T-helper 22 cell (primary cell): ENCODE measurements around the gene COL1A1.
A peak's percentile ranks its signal among the peaks of the same experiment; 100 is the strongest.

Source experiments
- DNase-seq: peaks from one replicate; pipeline ENCODE4 v3.0.0-alpha.2; 2020; ENCODE audit warnings: low read depth

Gene COL1A1

DNA sequence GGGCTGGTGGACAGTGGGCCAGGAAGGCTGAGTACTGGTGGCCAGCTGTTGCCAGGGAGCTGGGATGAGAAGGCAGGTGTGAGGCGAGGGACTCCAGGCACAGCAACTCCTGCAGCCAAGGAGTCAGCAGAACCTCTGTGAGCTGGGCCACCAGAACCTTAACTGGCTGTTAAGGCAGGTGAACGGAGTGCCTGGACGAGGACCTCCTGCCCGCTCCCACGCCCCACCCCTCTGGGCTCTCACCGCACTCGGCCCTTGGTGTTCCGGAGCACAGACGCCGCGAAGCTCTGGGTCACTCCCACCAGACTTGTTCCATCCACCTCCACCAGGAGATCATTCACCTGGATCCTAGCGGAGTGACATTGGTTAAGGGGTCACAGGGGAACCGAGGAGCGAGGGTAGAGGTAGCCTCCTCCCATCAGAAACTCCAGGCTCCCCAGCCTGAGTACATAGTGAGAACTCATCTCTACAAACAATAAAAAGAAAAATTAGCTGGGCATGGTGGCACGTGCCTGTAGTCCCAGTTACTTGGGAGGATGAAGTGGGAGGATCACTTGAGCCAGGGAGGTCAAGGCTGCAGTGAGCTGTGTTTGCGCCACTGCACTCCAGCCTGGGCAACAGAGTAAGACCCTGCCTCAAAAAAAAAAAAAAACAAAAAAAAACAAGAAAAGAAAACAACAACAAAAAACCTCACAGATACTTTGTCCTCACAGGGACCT is 60.2 kb downstream of the COL1A1 start:
- no peak for DNase-seq

- DNase-seq: peak; percentile 62
Measured at GRCh38 chr17:50139950-50140885, 61.2 kb downstream of the COL1A1 start.

DNA sequence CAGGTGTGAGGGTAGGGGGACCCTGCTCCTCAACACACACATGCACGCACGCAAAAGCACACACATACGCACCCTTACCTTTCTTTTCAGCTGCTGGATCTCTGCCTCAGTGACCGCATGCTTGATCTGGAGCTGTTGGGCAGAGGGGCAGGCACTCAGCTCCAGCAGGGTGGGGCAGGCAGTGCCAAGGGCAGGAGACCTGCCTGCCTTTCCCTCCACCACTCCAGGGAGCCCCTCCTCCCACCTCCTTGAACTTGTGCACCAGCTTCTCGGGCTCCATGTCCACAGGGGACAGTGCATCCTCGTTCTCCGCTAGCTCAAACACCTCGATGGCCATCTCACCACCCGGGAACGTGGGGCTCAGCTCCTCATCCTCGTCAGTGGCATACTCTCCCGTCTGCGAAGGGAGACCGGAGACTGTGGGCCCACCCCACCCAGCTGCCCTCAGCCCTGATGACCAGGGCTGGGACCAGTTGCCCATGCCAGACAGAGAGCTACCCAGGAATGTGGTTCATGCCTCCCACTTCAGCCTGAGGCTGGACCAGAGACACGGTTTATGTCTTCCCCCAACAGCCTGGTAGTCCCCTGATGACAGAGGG is 62.1 kb downstream of the COL1A1 start:
- no peak for DNase-seq

DNA sequence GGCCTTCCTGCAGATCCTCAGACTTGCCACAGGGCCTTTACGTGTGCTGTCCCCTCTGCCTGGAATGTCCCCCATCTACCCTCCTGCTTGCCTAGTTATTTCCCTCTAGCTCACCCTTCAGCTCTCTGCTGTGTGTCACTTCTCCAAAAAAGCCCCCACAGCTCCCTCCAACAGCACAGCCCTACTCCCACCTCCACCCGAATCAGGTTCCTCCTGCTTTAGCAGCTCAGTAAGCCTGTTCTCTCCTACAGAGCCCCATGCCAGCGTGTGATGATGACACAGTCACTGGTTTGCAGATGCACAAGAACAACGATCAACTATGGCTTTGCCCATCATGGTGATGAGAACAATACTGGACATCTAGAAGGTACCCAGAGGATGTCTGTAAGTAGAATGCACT is 64.4 kb downstream of the COL1A1 start:
- DNase-seq: no peak

- no peak for DNase-seq
Measured at GRCh38 chr17:50136096-50136687, 65.2 kb downstream of the COL1A1 start.

- no peak for DNase-seq
Measured at GRCh38 chr17:50135316-50136095, 65.9 kb downstream of the COL1A1 start.

DNA sequence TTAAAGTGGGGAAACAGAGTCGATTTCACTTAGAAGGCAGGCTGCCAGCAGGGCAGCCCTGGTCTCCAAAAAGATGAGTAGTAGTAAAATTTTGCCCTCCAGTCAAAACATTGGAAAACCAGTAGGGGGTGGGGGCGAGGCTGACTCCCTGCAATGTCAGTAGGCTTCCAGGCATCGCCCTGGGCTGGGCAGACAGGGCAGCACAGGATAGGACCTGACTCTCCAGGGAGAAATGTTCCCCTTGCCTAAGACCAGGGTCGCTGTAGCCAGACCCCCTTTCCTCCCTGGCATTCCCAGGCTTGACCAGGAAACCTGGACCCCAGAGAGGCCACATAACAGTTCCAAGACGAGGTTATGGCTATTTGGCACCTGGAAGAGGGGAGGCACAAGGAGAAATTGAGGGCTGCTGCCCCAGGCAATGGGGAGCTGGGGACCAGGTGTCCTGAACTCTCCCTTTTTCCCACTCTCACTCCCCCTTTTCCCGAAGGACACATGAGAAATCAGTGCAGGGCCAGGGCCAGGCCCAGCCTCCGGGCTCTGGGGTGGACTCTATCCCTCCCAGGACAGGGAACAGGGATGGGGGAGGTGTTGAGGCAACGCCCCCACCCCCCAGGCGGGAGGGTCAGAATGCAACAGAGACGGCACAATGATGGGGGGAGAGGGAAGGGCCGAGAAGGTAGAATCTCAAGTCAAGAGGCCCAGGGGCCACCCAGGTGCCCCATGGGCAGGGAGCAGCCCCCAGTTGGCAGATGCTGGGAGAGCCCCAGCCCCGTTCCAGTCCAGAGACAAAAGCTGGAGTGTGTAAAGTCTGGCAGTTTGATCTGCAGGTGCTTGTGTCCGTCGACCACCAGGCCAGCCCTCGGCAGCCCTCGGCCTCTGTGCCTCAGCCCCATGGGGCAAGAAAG is 67.0 kb downstream of the COL1A1 start:
- DNase-seq: no peak

DNA sequence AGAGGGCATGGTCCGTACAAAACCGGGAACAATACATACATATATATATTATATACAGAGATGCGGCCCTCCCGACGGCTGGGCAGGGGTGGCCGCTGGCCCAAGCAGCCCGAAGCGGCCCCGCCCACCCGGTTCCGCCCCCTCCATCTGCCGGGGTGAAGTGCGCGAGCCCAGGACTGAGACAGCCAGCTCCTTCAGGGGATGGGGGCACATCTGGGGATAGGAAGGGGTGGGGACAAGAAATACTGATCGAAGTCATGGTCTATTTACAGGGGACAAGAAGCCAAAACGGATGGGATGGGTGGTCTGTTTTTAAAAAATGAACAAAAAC is 67.7 kb downstream of the COL1A1 start:
- no peak for DNase-seq
